Sigmoid colon (tissue), 4 donors: Measurements from ENCODE around the gene DARS1.

Source experiments
- POLR2A ChIP-seq, 2 donors: fragments of 450-650 bp; IDR thresholded peaks; one replicate each; pipeline ENCODE4 v1.6.1; 2016; ENCODE audit warnings: antibody characterized with exemption in 2 of 2, mild to moderate bottlenecking in 2 of 2, moderate library complexity in 2 of 2
- POLR2AphosphoS5 ChIP-seq, 4 donors: sonication (generic); formaldehyde crosslinking; IDR thresholded peaks; one replicate each; pipeline ENCODE4 v1.6.1; 2017; ENCODE audit warnings: antibody characterized with exemption in 4 of 4
- TF ChIP-seq, protein P1 (sequence below), 4 experiments: fragments of 450-650 bp in 3 of 4; fragments of 200-600 bp in 1 of 4; IDR thresholded peaks; one replicate each; pipeline ENCODE4 v1.5.1; 2016 to 2019; ENCODE audit warnings: antibody characterized with exemption in 4 of 4, mild to moderate bottlenecking in 3 of 4, moderate library complexity in 2 of 4

DNA sequence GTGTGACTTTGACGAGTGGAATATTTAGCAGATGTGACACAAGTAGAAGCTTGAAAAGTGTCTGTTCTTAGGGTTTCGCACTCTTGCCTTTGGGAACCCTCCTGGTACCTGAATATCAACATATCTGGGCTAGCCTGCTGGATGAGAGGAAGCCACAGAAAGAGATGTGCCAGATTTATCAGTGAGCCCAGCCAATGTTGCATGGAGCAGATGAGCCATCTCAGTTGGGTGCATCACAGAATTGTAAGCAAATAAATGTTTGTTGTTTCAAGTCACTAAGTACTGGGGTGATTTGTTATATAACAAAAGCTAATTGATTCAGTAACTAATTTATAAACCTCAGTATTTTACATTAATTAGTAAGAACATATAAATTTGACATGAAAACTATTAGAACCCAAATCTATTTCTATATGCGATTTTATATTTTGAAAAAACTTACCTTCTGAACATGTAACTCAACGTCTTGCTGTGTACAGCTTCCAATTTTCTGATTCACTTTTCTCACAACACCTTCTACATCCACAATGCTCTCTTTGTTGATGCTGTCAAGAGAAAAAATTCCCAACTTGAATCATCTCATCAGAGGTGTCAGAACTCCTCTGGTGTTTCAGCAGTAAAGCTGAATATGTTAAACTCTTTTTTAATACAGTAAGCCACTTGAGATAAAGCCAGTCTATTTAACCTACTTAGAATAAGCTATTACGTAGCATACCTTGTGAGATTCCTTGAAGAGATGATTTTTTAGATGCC, 42.3 kb downstream of the DARS1 start:
- TF ChIP-seq, protein P1, sequence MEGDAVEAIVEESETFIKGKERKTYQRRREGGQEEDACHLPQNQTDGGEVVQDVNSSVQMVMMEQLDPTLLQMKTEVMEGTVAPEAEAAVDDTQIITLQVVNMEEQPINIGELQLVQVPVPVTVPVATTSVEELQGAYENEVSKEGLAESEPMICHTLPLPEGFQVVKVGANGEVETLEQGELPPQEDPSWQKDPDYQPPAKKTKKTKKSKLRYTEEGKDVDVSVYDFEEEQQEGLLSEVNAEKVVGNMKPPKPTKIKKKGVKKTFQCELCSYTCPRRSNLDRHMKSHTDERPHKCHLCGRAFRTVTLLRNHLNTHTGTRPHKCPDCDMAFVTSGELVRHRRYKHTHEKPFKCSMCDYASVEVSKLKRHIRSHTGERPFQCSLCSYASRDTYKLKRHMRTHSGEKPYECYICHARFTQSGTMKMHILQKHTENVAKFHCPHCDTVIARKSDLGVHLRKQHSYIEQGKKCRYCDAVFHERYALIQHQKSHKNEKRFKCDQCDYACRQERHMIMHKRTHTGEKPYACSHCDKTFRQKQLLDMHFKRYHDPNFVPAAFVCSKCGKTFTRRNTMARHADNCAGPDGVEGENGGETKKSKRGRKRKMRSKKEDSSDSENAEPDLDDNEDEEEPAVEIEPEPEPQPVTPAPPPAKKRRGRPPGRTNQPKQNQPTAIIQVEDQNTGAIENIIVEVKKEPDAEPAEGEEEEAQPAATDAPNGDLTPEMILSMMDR (IDR thresholded peaks at IDR 0.05), result no peak
- TF ChIP-seq POLR2AphosphoS5 (IDR thresholded peaks at IDR 0.05), result no peak
- TF ChIP-seq POLR2A (IDR thresholded peaks at IDR 0.05), result no peak
